Measurements from ENCODE around the gene BCL3.
"Not testable (repeated sequence)": the region's sequence is repeated elsewhere in the genome, so short reads cannot be mapped to it uniquely, and the experiment has no call there.

BCL3 gene

DNA sequence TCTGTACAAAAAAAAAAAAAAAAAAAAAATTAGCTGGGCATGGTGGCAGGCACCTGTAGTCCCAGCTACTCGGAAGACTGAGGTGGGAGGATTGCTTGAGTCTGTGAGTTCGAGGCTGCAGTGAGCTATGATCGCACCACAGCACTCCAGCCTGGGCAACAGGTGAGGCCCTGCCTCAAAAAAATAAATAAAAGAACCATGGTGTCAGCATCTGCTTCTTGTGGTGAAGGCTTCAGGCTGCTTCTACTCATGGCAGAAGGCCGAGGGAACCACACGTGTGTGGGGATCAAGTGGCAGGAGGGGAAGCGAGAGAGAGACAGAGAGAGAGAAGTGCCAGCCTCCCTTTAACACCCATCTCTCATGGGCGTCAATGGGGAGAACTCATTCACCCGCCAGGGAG, 13.5 kb downstream of the BCL3 start:
- DNase-seq, result peak; percentile 78

DNA sequence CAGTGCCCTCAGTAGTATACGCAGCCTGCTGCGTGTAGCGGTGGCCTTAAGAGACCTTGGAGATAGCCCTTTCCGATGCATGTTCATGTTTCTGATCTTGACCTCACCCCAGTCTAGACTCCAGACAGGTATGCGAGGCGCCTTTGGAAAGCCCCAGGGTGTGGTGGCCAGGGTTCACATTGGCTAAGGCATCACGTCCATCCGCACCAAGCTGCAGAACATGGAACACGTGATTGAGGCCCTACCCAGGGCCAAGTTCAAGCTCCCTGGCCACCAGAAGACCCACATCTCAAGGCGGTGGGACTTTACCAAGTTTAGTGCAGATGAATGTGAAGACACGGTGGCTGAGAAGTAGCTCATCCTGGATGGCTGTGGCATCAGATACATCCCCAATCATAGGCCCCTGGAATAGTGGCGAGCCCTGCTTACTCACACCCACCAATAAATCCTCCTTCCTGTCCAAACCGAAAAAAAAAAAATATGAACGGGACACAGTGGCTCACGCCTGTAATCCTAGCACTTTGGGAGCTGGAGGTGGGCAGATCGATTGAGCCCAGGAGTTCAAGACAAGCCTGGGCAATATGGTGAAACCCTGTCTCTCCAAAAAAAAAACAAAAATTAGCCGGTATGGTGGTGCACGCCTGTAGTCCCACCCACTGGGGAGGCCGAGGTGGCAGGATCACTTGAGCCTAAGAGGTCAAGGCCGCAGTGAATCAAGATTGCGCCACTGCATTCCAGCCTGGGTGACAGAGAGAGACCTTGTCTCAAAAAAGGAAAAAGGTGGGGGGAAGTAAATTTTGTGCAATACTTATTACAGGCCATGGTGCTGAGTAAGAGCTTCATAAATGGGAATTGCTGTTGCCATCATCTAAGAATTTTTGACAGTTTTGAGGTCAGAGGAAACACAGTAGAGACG, 16.8 kb downstream of the BCL3 start:
- DNase-seq, result no peak

- DNase-seq, result no peak
These were observed 17.4 kb downstream of the BCL3 start for GRCh38 chr19:44765949-44766335.

DNA sequence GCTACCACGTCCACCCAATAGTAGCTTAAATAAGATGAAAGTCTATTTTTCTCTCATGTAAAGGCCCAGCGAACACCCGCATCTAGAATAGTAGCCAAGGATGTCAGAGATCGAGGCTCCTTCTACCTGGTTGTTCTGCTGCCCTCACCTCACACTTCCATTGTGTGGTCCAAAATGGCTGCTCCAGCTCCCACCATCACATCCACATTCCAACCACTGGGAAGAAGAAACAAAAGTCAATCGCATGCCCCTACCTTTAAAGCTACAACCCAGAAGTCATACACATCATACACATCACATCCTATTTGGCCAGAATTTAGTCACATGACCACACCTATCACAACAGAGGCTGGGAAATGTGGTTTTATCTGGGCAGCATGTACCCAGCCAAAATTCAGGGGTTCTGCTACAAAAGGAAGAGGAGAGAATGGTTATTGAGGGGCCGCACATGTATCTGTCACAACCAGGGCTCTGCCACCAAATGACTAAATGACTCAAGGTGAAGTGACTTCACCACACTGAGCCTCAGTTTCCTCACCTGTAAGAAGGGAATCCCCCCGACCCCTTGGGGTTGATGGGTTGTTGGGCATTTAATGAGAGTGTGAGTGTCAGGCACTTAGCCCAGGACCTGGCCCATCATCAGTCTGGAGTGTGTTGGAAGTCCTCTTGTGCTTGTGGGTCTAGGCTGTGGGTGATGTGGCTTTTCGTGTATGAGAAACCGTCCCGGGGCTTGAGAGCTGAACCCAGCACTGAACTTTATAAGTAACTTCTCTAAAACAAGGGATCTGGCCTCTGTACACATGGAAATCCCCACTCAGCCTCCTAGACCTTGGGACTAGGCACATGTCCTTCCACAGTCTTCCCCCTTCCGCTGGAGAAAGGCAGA, 19.0 kb downstream of the BCL3 start:
- DNase-seq, result no peak

GRCh38 chr19:44770550-44771257, 22.2 kb downstream of the BCL3 start:
- DNase-seq, result peak; percentile 95

DNA sequence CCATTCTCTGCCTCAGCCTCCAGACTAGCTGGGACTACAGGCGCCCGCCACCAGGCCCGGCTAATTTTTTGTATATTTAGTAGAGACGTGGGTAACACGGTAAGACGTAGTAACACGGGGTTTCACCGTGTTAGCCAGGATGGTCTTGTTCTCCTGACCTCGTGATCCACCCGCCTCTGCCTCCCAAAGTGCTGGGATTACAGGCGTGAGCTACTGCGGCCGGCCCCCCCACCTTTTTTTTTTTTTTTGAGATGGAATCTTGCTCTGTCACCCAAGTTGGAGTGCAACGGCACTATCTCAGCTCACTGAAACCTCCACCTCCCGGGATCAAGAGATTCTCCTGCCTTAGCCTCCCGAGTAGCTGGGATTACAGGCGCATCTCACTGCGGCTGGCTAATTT, 23.6 kb downstream of the BCL3 start:
- DNase-seq, result not testable (repeated sequence)

- no peak for DNase-seq
These were observed 24.5 kb downstream of the BCL3 start for GRCh38 chr19:44772959-44773358.

DNA sequence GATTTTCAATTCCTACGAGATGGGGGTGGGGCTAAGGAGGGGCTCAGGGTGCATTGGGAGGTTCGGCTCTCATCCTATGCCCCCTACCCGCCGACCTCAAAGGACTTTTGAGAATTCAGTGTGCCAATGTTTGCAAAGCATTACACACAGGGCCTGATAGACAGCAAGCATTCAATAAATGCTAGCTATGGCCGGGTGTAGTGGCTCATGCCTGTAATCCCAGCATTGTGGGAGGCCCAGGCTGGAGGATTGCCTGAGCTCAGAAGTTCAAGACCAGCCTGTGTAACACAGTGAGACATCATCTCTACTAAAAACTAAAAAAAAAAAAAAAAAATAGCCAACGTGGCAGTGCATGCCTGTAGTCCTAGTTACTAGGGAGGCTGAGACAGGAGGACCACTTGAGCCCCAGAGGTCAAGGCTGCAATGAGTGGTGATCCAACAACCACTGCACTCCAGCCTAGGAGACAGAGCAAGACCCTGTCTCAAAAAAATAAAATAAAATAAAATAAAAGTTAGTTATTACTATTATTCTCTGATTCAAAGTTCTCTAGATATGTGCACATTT, 27.2 kb downstream of the BCL3 start:
- no peak for DNase-seq

DNA sequence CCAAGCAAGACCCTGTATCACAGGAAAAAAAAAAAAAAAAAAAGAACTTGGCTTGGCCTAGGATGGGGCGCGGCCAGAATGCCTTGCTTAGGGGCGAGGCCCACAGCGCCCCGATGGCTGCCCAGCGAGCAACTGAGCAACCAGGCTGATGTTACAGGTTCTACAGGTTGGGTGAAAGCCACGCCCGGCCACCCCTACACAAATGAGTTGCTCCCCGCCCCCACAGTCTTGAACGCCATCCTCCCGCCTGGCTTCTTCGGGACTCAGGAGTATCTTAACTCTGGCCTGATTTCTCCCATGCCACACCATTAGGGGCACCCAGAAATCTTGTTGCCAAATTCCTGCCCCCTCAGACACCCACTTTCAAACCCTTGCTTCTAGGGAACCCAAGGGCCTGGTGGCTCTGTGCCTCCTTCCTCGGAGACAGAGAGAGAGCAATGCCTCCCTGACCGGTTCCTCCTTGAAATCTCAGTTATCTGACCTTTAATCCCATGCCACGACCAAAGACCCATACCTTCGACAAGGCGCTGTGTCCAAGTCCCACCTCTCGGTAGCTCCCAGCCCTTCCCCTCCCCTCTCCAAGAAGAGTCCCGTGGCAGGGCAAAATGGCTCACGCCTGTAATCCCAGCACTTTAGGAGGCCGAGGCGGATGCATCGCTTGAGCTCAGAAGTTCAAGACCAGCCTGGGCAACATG, 28.0 kb downstream of the BCL3 start:
- DNase-seq, result no peak

GRCh38 chr19:44777715-44778347, 29.3 kb downstream of the BCL3 start, which contains the start of gene CBLC:
Gene CBLC, plus strand, starts transcription at chr19:44777890. Its CDS starts 42 bp downstream, at chr19:44777932.
- DNase-seq, result no peak

- no peak for DNase-seq
These were observed 30.6 kb downstream of the BCL3 start for GRCh38 chr19:44779150-44779549.

GRCh38 chr19:44781694-44782093, 33.2 kb downstream of the BCL3 start:
- not testable (repeated sequence) for DNase-seq

DNA sequence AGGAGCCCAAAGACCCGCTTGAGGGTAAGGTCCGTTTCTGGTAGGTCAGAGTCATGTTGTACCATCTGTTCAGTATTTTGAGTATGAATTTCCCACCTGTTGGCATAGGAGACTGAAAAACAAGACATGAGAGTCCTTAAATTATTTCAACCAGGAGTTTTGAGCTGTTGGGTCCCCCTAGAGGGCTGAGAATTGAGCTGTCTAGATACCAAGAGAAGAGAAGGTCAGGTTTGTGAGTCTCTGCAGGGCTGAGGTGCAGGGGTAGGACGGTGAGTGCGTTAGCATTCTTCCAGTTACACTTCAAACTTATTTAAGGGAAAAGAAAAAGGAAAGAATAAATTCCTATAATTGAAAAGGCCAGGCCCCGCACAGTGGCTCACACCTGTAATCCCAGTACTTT, 34.2 kb downstream of the BCL3 start:
- no peak for DNase-seq

- DNase-seq, result no peak
These were observed 35.0 kb downstream of the BCL3 start for GRCh38 chr19:44783545-44783944.

DNA sequence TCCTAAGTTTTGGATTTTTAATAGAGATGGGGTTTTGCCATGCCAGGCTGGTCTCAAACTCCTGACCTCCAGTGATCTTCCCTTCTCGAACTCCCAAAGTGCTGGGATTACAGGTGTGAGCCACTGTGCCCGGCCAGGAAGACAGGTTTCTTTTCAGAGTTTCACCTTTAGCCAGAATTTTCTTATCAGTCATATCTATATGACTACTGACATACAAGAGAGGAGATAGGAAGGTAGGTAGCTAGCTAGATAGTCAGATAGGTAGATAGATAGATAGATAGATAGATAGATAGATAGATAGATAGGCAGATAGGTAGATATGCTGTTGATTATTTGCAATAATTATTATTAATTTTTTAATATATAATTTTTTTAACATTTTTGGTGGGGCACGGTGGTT, 36.8 kb downstream of the BCL3 start:
- DNase-seq, result no peak

DNA sequence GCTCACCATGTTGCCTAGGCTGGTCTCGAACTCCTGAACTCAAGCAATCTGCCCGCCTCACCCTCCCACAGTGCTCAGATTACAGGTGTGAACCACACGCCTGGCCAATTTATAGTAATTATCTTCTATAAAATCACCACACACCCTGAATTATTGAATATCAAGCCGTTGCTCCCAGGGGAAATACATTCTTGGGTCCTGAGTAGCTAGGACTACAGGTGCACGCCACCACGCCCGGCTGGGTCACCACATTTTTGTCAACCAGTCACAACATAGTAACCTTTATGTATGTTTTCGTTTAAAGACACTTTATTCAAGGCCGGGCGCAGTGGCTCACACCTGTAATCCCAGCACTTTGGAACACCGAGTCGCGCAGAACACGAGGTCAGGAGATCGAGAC, 37.5 kb downstream of the BCL3 start:
- no peak for DNase-seq

GRCh38 chr19:44788971-44789370, 40.5 kb downstream of the BCL3 start:
- DNase-seq, result no peak

GRCh38 chr19:44789943-44790483, 41.5 kb downstream of the BCL3 start:
- DNase-seq, result no peak

GRCh38 chr19:44792281-44792680, 43.8 kb downstream of the BCL3 start:
- DNase-seq, result peak; percentile 40

DNA sequence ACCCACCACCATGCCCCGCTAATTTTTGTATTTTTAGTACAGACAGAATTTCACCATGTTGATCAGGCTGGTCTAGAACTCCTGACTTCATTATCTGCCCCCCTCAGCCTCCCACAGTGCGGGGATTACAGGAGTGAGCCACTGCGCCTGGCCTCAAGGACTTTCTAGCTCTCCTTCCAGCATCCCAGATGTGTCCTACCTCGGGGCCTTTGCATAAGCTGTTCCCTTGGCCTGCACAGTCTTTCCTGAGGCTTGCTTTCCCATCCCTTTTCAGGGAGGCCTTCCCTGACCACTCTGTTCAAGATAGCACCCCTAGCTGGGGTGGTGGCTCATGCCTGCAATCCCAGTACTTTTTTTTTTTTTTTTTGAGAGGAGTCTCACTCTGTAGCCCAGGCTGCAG, 46.1 kb downstream of the BCL3 start:
- DNase-seq, result no peak

DNA sequence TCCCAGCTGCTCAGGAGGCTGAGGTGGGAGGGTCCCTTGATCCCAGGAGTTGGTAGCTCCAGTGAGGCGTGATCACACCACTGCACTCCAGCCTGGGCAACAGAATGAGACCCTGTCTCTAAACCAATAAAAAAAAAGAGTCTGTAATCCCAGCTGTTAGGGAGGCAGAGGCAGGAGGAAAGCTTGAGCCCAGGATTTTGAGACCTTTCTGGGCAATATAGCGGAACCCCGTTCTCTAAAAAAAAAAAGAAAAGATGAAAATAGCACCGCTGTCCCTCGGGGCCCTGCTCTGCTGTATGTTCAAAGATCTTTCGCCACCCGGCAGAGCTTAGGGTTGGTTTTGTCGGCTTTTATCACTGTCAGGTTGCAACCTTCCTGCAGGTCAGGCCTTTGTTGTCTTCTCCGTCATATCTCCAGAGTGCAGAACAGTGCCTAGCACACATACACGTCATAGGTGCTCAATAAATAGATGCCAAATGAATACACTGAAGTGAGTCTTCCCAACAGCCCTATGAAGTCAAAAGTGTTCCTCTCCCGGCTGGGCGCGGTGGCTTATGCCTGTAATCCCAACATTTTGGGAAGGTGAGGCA, 47.0 kb downstream of the BCL3 start:
- DNase-seq, result no peak
